Measurements from ENCODE around the gene ACAD9.
"Not testable (repeated sequence)": the region's sequence is repeated elsewhere in the genome, so short reads cannot be mapped to it uniquely, and the experiment has no call there.

ACAD9 gene

GRCh38 chr3:128879125-128879969 is at the start of gene ACAD9:
ACAD9 (plus strand) TSS chr3:128879620; CDS start chr3:128879692, 72 bp downstream.
- FAIRE-seq: peak; percentile 86

GRCh38 chr3:128829925-128830625 is 49.3 kb upstream of the ACAD9 start:
- not testable (repeated sequence) for FAIRE-seq

- not testable (repeated sequence) for FAIRE-seq
Measured at GRCh38 chr3:128830762-128831161, 48.7 kb upstream of the ACAD9 start.

GRCh38 chr3:128832979-128833378 is 46.4 kb upstream of the ACAD9 start:
- not testable (repeated sequence) for FAIRE-seq

- FAIRE-seq: no peak
Measured at GRCh38 chr3:128835096-128835495, 44.3 kb upstream of the ACAD9 start.

- FAIRE-seq: no peak
Measured at GRCh38 chr3:128841926-128842920, 37.2 kb upstream of the ACAD9 start.

- no peak for FAIRE-seq
Measured at GRCh38 chr3:128844502-128844901, 34.9 kb upstream of the ACAD9 start.

- FAIRE-seq: no peak
Measured at GRCh38 chr3:128845119-128845777, 34.2 kb upstream of the ACAD9 start.

- no peak for FAIRE-seq
Measured at GRCh38 chr3:128845778-128846485, 33.5 kb upstream of the ACAD9 start.

GRCh38 chr3:128846486-128846891 is 32.9 kb upstream of the ACAD9 start:
- FAIRE-seq: no peak

GRCh38 chr3:128847666-128848370 is 31.6 kb upstream of the ACAD9 start:
- no peak for FAIRE-seq

- no peak for FAIRE-seq
Measured at GRCh38 chr3:128848936-128849335, 30.5 kb upstream of the ACAD9 start.

- FAIRE-seq: no peak
Measured at GRCh38 chr3:128849911-128850455, 29.4 kb upstream of the ACAD9 start.

- no peak for FAIRE-seq
Measured at GRCh38 chr3:128850544-128850943, 28.9 kb upstream of the ACAD9 start.

- no peak for FAIRE-seq
Measured at GRCh38 chr3:128851601-128852000, 27.8 kb upstream of the ACAD9 start.

- no peak for FAIRE-seq
Measured at GRCh38 chr3:128853826-128854225, 25.6 kb upstream of the ACAD9 start.

- FAIRE-seq: no peak
Measured at GRCh38 chr3:128854475-128854874, 24.9 kb upstream of the ACAD9 start.

- no peak for FAIRE-seq
Measured at GRCh38 chr3:128855569-128855968, 23.9 kb upstream of the ACAD9 start.

- FAIRE-seq: no peak
Measured at GRCh38 chr3:128858167-128858566, 21.3 kb upstream of the ACAD9 start.

- no peak for FAIRE-seq
Measured at GRCh38 chr3:128859630-128860029, 19.8 kb upstream of the ACAD9 start.

- FAIRE-seq: no peak
Measured at GRCh38 chr3:128861491-128861890, 17.9 kb upstream of the ACAD9 start.
